GM19395 (cell line): Measurements from ENCODE around the gene HIP1R.
"Not testable (repeated sequence)": the region's sequence is repeated elsewhere in the genome, so short reads cannot be mapped to it uniquely, and the experiment has no call there.

ENCODE experiments used
- ATAC-seq: cut with Tn5 transposase; IDR thresholded peaks from one replicate; pipeline ENCODE4 v1.9.1; 2021; ENCODE audit warnings: mild to moderate bottlenecking, moderate library complexity; ENCODE audit not compliant: unreplicated experiment

The HIP1R gene

GRCh38 chr12:122834921-122835749 is at the start of gene HIP1R:
Gene HIP1R, plus strand, starts transcription at chr12:122835457. Its CDS starts 94 bp downstream, at chr12:122835551.
- ATAC-seq = no peak

DNA sequence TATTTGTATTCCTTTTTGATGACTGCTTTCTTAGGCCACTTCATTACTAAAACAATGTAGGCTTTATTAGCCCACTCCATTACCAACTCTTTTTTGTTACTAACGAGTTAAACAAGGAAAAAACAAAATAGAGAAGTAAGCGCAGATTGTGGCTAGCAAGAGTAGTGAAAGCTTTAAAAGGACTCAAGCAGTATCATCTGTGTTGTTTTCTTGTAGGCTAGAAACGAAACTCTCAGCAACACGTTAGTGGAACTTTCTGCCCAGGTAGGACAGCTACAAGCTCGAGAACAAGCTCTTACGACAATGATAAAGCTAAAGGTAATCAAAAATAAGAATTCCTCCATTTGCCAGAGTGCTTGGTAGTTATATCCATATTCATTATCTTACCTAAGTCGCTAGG is 49.8 kb upstream of the HIP1R start:
- ATAC-seq = no peak

- no peak for ATAC-seq
These were observed 46.9 kb upstream of the HIP1R start for GRCh38 chr12:122788387-122788786.

- ATAC-seq = no peak
These were observed 45.6 kb upstream of the HIP1R start for GRCh38 chr12:122789637-122790036.

DNA sequence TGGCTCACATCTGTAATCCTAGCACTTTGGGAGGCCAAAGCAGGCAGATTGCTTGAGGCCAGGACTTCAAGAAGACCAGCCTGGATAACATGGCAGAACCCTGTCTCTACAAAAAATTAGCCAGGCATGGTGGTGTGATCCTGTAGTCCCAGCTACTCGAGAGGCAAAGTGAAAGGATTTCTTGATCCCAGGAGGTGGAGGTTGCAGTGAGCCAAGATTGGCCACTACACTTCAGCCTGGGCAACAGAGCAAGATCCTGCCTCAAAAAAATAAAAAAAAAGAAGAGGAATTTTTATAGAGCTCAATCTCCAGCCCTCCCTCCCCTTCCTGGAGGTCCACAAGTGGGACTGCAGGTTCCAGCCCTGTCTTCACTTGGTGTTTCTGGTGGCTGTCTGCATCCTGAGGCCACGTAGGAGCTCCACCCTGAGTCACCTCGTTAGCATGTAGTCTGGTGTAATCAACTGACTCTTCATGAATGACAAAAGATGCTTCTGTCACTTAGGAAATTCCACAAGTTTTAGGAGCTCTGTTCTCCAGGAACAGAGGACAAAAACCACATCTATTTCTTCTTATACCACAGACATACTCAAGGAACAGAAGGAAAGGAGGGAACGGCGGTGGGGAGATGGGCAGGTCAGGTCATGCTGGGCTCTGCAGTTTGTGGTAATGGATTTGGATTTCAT is 44.7 kb upstream of the HIP1R start:
- no peak for ATAC-seq

DNA sequence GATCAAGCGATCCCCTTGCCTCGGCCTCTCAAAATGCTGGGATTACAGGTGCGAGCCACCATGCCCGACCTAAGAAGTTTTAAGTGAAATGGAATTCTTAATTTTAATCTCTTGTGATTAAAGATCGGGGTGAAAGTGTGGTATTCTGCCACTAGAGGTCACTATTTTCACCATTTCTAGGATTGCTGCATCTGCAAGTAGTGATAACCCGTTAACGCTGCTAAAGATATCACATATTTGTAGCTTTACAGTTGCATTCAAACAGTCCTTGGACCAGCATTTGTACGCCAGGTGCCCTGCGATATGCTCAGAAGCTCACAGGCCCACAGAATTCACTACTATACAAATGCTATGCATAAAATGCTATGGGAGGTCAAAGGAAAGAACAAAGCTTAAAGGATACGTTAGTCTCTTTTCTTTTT is 41.6 kb upstream of the HIP1R start:
- no peak for ATAC-seq

DNA sequence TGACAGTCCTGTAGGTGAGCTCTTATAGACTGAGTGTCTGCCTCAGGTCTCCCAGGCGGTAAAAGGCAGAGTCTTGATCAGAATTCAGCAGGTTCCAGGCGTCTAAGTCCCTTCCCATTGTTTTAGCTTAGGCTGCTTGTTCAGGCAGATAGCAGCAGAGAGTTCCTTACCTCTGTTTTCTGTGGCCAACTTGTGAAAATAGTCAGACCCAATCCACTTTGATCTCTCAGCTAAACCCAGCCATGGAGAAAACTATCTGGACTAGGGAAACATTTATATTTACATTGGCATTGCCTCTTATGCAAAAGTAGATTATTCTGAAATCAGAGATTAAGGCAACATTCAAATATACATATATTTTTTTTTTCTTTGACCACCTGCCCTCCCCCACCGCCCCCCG is 39.5 kb upstream of the HIP1R start:
- ATAC-seq = no peak

GRCh38 chr12:122799641-122800243 is 35.5 kb upstream of the HIP1R start:
- no peak for ATAC-seq

DNA sequence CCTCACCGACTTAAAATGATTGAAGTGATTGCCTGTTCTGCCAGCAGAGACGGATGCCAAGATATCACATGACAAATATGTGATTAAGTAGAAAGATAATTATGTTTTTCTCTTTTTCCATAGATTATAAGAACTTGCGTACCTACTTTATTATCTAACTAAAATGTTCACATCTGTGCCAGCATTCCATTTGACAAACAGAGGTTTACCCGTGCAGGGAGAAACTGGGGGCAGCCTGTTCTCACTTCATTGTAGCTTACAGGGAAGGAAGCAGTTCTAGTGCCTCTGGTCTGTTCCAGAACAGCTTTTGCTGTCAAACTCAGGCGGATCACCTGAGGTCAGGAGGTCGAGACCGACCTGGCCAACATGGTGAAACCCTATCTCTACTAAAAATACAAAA is 31.3 kb upstream of the HIP1R start:
- no peak for ATAC-seq

DNA sequence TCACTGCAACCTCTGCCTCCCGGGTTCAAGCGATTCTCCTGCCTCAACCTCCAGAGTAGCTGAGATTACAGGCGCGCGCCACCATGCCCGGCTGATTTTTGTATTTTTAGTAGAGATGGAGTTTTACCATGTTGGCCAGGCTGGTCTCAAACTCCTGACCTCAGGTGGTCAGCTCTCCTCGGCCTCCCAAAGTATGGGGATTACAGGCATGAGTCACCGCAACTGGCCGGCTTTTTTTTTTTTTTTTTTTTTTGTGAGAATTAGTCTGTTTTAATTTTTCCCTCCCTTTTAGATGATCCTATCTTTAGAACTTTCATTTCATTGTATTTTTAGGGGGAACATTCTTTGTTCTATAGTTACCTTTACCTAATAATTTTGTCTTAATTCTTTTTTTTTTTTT is 30.3 kb upstream of the HIP1R start:
- not testable (repeated sequence) for ATAC-seq

DNA sequence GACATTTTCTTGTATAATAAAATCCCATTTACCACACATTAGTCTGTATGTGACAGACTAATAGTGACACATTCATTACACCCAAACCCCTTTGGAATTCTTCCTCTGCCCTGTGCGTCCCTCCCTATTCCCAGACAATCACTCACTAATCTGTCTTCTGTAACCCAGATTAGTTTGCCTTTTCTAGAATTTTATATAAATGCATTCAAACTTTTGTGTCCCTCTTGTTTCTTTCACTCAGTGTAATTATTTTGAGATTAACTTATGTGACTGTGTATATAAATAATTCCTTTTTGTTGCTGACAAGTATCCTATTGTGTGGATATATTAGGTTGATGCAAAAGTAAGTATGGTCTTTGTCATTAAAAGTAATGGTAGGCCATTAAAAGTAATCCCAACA is 27.6 kb upstream of the HIP1R start:
- no peak for ATAC-seq

- no peak for ATAC-seq
These were observed 23.5 kb upstream of the HIP1R start for GRCh38 chr12:122811777-122812176.

GRCh38 chr12:122813310-122813713 is 21.9 kb upstream of the HIP1R start:
- ATAC-seq = no peak

- ATAC-seq = no peak
These were observed 16.0 kb upstream of the HIP1R start for GRCh38 chr12:122819209-122819785.

DNA sequence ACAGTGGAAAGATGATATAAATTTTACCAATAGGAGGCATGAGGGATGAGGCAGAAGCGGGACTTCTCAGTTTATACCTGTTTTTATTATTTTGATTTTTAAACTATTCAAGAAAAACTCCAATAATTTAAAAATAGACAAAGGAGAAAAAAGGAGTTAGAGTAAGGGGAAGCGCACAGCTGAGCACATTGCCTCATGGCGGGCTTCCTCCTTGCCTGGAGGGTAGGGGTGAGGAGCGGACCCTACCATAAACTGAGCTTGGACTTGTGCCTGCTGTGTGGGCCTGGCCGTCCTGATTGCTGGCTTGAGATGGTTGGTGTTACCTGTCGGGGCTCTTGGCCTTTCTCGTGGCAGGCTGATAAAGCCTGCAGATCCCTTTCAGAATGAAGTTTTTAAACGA is 15.1 kb upstream of the HIP1R start:
- no peak for ATAC-seq

- ATAC-seq = peak; percentile 67
These were observed 14.4 kb upstream of the HIP1R start for GRCh38 chr12:122820838-122821271.

- ATAC-seq = no peak
These were observed 11.8 kb upstream of the HIP1R start for GRCh38 chr12:122823429-122823828.

DNA sequence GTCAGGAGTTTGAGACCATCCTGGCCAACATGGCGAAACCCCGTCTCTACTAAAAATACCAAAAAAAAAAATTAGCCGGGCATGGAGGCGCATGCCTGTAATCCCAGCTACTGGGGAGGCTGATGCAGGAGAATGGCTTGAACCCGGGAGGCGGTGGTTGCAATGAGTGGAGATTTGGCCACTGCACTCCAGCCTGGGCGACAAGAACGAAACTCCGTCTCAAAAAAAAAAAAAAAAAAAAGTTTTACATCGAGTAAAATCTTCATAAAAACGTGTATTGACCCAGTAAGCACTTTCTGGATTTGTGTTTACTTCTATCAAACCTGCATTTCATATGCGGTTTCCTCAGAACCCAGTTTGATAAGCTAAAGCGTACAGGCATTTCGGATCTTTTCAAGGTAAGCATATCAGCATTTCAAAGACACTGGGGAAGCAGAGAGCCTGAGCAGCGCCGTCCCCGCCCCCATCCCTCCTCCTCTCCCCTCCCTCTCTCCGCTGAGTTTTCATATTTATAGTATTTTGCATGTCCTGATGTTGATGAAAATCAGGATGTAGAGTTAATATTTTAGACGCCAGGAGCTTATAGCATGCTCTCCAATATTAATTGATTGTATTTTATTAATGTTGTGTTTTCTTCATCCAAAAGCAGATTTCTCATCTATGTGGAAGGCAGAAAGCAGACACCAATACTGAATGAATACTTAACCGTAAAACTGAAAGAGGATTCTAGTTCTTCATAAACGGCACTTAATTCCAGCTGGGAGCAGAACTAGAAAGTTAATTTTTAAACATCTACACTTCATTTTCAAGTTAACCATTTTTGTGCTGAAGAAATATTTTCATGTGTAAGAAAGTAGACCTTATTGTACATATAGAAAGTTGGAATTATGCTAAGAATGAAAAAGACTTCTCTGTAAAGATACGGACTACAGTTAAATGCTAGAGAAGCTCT is 9.2 kb upstream of the HIP1R start:
- no peak for ATAC-seq

DNA sequence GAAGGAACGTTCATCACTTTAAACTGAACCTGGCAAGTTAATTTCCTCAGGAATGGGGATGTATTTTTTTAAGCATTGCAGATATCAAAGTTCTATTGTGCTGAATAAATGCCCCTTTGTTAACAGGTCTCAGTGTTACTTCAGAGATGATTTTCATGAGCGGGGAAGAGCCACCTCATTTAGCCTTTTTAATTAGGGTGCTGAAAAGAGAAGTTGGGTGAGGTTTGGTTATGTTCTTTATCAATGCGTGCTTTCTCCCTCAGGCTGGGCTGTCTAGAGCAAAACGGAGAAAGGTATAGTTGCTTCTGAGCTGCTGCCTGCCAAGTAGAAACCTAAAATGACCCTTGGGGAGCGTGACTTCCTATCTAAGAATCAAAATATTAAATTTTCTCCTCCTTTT is 8.0 kb upstream of the HIP1R start:
- no peak for ATAC-seq

- no peak for ATAC-seq
These were observed 4.6 kb upstream of the HIP1R start for GRCh38 chr12:122830517-122831214.
